Inflammatory macrophage treated with lipopolysaccharide for 4 hours (primary cell): Measurements from ENCODE around the gene KCNH4.
A peak's percentile ranks its signal among the peaks of the same experiment; 100 is the strongest.

Source experiments
- DNase-seq: peaks from one replicate; pipeline ENCODE4 v3.0.0-alpha.2; 2020

Gene KCNH4

DNA sequence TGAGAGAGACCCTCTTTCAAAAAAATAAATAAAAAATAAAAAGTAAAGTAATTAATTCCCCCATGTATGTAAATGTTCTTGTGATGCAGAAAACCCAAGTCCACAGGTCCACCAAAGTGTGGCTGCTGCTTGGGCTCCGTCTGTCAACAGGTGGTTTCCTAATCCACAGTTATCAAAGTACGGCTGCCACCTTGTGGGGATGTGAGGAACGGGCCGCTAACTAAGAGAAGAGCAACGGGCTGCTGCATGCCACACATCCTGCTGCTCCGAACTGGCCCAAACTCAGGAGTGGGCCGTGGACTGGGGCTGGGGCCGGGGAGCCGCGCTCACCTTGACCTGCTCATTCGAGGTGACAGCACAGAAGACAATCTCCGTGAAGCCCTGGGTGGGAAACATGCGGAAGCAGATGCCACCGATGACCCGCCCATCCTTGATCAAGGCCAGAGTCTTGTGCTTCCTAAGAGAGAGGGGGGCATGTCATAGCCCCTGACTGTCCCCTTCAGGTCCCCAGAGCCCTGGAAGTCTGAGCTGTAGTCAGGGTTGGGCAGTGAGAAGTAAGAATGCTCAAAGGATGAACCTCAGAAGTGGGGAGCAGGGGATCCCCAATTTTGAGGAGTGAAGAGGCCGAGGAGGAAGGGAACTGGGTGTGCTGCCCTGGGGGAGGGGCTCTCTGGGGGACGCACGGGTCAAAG lies 64.1 kb downstream of the KCNH4 start:
- DNase-seq = peak; percentile 81

DNA sequence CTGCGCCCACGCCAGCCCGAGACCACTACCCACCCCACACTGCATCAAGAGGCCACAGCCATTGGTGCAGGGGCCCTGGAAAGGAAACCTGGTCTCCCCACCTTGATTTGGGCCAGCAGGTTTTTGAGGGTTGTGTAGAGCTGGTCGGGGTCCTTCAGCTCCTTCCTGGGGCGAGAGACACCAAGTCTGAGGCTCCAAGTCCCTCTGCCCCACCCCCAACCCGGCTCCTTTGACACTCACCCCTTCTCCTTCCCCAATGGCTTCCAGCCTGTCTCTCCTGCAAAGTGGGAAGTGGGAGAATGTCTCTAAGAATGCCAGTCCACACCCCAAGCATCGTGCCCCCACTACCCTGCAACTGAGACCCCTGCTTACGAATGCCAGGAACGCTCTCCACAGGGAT lies 66.8 kb downstream of the KCNH4 start:
- DNase-seq = no peak

DNA sequence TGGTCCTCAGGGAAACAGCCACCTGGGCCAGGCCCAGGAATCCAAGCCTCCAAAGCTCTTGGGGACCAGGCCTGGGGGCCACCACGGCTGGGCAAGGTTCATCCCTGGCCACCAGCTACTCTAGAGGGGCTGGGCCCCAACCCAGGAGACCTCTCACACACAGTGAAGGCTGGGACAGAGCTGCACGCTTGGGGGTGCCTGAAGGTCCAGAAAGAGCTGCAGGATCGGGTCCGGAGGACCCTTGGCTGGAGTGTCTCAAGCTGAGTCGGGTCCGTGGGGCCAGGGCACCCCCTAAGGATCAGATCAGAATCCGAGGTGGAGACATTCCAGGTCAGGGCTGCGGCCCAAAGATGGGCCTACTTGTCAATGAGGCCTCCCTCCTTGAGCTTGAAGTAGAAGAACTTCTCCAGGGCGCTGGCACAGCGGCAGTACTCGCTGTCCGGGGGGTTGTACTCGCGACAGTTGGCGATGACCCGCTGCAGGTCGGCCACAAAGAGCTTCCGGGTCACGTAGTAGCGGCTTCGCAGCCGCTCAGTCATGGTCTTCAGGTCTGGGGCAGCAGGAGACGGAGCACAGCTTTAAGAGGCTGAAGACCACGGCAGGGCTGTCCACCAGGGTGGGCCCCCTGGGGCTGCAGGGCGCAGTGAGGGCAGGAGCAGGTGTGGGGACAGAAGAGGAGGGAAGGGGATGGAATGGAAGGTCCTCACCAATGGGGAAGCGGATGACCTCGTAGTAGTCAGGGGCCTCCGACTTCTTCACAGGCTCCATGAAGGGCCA lies 67.5 kb downstream of the KCNH4 start:
- DNase-seq = no peak

DNA sequence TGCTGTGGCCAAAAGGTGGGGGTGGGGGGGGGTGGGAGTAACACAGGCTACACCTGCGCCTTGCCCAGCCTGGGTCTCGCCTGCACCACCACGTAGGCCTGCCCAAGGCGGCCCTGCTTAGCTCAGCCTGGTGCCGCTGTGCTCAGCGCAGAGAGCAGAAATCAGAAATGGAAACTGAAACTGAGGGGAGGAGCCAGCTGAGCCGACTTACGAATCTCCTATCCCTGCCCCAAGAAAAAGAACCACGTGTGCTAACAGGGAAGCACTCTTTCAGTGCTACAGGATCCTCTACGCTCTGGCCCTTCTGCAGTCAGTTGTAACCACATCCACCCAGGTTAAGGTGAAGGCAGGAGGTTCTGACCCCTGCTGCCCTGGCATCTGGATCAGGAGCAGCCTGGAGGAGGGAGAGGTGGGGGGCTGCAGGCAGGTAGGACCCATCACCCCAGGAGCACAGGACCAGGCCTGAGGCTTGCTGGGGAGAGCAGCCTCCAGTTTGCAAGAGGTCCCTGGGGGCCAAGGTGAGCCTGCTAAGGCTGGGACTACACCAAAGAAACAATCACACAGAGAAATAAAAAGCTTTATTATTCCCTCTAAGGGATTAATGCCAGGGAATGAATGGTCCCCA lies 68.3 kb downstream of the KCNH4 start, which contains the start of gene DHX58:
Gene DHX58, minus strand, starts transcription at position 163 of the 625 bp plus-strand sequence. CDS start 822 bp downstream, outside the sequence.
- peak; percentile 97 for DNase-seq

DNA sequence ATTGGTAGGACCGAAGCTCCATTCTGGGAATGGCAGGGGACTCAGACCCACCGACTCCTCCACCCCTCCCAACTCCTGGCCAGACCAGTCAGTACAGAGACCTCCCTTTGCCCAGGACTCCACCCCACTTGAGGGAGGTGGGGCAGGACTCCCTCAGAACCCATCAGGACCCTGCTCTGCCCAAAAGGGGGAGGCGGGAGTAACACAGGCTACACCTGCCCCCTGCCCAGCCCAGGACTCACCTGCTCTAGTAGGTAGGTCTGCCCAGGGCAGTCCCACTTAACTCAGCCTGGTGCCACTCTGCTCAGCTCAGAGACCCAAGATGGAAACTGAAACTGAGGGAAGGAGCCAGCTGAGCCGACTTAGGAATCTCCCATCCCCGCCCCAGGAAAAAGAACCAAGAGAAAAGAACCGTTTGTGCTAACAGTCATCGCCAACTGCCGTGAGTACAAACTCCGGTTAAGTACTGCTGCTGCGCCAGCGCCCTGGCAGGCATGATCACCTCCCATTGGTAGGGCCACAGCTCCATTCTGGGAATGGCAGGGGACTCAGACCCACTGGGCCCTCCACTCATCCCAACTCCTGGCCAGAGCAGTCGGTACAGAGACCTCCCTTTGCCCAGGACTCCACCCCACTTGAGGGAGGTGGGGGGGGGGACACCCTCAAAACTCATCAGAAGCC lies 68.9 kb downstream of the KCNH4 start:
- DNase-seq = peak; percentile 89

DNA sequence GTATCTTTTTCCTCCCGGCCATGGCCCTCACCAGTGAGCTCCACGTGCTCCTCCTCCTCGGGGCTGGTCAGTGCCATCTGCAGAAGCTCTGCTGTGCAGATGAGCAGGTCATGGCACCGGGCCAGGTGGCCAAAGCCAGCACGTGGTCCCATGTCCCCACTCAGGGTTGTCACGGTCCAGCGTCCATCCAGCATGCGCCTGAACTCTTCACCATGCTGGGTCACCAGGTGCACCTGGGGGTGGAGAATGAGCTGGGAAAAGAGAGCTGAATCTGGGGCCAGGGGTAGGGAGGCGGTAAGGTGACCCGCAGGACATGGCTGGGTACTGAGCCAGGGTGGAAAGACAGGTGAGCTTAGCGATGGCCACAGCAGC lies 69.7 kb downstream of the KCNH4 start:
- DNase-seq = no peak

DNA sequence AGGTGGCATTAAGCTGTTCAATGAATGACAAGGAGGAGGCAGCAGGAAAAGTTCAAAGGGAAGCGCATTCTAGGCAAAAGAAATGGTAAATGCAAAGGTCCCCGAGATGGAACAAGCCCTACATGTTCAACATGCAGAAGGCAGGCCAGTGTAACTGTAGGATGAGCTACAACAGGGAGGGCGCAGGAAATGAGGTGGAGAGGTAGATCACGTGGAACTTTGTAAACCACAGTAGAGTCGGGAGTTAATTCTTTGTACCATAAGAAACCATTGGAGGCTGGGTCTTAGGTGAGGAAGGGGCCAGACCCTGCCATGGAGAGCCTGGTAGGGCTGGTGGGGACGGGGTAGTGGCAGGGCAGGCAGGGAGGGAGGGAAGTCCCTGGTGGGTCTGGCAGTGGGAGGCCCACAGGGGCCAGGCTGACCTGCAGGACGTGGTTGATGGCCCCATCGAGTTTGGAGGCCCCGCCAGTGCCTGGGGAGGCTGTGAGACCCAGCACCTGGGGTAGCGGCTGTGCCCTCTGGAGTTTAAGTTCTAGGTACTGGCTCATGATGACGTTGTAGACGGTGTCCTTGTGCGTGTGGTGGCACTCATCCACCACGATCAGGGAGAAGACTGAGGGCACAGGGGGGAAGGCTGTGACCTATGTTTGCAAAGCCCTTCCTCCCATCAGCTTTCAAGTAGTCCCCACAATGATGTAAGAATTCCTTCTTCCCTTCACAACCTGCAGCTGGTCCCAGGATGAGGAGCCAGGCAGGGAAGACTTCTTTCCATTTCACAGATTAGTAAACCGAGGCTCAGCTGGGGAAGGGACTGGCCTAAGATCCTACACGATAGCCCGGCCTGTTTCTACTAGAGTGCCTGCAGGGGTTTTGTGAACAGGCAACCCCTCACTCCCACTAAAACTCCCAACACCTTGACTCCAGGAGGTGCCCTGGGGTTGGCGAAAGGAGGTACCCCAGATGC lies 70.4 kb downstream of the KCNH4 start:
- no peak for DNase-seq

DNA sequence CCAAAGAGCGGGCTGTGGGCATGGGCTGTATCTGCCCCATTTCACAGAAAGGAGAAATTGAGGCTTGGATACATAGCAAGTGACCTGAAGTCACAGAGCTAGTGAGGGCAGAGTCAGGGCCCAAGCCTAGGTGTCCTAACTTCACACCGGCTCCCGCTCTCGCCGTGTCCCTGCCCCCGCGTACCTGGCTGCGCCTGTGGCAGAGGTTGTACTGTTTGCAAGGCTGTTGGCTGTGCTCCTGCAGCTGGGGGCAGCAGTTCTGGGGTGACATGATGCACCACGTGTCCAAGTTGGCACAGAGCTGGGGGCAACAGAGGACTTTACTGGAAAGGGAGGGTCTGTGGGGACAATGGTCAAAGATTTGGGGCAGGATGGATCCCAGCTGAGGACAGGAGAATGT lies 71.9 kb downstream of the KCNH4 start:
- no peak for DNase-seq

DNA sequence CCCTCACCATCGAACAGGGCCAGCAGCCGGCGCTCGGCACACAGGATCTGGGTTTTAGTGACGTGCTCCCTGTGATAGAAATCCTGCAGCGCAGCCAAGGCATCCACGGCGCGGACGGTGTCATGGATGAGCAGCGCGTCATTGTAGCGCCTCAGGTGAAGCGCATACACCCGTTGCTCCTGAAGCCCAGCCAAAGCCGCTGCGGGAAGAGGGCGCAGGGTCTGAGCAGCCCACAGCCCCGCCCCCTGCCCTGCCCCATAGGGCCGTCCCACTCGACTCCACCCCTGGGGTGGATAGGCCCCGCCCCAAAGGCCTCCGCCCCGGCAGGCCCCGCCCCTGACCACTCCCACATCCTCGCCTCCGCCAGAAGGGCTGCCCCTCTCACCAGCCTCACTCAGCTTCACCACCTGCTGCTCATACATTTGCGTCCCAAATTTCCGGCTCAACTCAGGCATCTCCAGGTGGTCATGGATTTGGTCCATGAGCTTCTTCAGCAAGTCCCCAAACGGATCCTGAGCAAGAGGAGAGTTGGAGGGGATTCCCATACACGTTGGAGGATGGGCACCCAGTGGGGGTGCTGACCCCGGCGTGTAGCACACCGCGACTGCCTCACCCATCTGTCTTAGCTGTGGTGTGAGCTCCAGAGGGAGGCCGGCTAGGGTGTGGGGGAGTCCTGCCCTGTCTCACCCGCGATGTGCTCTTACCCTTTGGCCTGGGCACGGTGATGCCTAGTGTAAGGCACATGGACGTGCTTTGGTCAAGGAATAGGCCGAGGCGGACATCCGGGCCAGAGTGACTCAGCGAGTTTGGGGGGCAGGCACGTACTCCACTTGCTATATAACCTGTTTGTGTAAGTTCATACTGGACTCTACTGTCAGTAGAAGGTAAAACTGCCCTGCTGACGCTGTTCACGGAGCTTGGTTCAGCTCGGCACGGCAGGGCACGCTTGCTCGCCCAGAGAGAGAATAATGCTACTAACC lies 73.1 kb downstream of the KCNH4 start:
- DNase-seq = peak; percentile 87

DNA sequence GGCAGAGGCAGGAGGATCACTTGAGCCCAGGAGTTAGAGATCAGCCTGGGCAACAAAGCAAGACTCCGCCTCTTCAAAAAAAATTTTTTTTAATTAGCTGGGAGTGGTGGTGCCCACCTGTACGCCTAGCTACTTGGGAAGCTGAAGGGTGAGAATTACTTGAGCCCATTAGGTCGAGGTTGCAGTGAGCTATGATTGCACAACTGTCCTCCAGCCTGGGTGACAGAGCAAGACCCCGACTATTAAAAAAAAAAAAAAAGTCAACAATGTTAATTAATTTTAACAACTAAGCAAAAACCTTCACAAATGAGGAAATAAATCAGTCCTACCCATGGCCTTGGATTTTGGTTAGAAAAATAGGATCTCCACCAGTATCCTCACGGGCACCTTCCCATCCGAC lies 73.8 kb downstream of the KCNH4 start:
- no peak for DNase-seq
